ENCODE results near the gene CCDC91.

DNA sequence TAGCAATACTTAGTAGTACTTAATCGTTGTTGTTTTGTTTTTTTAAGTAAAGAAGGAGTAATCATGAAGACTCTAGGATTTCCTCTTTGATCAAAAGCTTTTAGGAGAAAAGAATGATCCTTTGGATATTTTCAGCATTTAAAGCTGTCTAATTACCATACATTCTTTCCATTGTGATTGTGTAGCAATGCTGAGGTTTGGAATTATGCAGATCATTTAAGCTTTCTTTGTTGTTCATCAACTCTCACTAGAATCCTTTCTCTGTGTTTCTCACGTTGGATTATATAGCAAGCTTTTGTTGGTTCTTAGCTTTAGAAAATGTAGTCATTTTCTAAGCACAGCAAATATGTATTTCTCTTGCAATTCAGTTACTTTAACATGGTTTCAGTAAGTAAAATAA, 25.8 kb downstream of the CCDC91 start:
- TF ChIP-seq POLR2A (IDR thresholded peaks at IDR 0.05; ENCODE audit: low read depth, low read length) (no peak), POLR2AphosphoS5 (IDR thresholded peaks at IDR 0.05; ENCODE audit: low read depth, low read length) (no peak), TAF1 (IDR thresholded peaks at IDR 0.05; ENCODE audit: borderline replicate concordance, low read depth, low read length) (no peak)
